Activated T-helper 17 cell treated with anti-CD3 and anti-CD28 coated beads, Interleukin-2, amount 50 U/mL, for 72 hours (primary cell): ENCODE measurements around the gene THBS3. TPM values are rescaled to one million over a fixed set of nuclear protein-coding genes. Genes with fewer than 3 reads are reported as not detected.
"Not testable (repeated sequence)": the region's sequence is repeated elsewhere in the genome, so short reads cannot be mapped to it uniquely, and the experiment has no call there.

Experiments used
- ATAC-seq: fragments of 150-1000 bp; cut with Tn5 transposase; replicated peaks from 2 replicates; pipeline ENCODE4 v1.10.0; 2021; ENCODE audit warnings: mild to moderate bottlenecking, moderate library complexity
- H3K27ac Mint-ChIP-seq: one replicate; pipeline ENCODE4 v1.8.0; 2022; ENCODE audit warnings: mixed read lengths
- H3K27me3 Mint-ChIP-seq: one replicate; pipeline ENCODE4 v1.8.0; 2022; ENCODE audit warnings: mixed read lengths
- H3K36me3 Mint-ChIP-seq: one replicate; pipeline ENCODE4 v1.8.0; 2022; ENCODE audit warnings: low read depth, mild to moderate bottlenecking, mixed read lengths
- H3K4me1 Mint-ChIP-seq: one replicate; pipeline ENCODE4 v1.8.0; 2022; ENCODE audit warnings: mixed read lengths
- H3K4me3 Mint-ChIP-seq: one replicate; pipeline ENCODE4 v1.8.0; 2022; ENCODE audit warnings: mild to moderate bottlenecking, mixed read lengths
- H3K9me3 Mint-ChIP-seq: one replicate; pipeline ENCODE4 v1.8.0; 2022; ENCODE audit warnings: mixed read lengths
- total RNA-seq, 2 donors: library from RNA; stranded (reverse); gene quantifications; one replicate each; pipeline ENCODE4 v1.2.3, GENCODE V29; 2022

Gene THBS3
- total RNA-seq, 2 donors from 2014 or later = 11.8 to 26.8 TPM

DNA sequence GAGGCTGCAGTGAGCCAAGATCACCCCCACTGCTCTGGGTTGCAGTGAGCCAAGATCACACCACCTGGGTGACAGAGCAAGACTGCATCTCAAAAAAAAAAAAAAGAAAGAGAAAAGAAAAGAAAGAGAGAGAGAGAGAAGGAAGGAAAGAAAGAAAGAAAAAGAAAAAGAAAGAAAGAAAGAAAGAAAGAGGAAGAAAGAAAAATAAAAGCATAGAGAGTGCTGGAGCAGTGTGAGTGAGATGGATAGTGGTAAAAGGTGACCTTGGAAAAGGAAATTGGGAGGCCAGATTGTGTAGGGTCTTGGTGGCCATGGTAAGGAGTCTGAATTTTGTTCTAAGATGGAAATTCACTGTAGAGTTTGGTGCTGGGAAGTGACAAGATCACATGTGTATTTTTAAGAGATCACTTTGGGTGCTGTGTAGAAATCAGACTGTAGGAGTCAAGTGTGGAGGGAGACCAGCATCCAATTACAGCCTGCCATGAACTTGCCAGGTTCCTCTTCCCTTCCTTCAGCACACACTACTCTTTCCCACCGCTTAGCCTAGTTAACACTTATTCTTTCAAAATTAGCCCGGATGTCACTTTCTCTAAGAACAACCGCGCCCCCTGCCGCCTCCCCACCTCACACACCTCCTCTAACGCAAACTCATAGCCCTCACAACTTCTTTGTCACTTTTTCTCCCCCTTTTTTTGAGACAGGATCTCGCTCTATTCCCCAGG, 18.7 kb upstream of the THBS3 start:
- Mint-ChIP-seq H3K4me1 (peaks cover 6% of the 10 kb centered on the region), H3K27me3 (no peaks in the 10 kb centered on the region), H3K27ac (peak overlapping the region; percentile 90), H3K9me3 (no peaks in the 10 kb centered on the region), H3K36me3 (peaks cover 33% of the 10 kb centered on the region), H3K4me3 (peak overlapping the region; percentile 99)
- peak; percentile 55 for ATAC-seq

DNA sequence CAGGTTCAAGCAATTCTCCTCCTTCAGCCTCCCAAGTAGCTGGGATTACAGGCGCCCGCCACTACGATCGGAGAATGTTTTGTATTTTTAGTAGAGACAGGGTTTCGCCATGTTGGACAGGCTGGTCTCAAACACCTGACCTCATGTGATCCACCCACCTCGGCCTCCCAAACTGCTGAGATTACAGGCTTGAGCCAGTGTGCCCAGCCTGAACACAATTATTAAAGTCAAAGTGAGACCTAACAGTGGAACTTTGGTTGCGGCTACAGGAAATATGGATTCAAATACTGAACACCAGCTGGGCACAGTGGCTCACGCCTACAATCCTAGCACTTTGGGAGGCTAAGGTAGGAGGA, 17.7 kb upstream of the THBS3 start:
- not testable (repeated sequence) for H3K9me3 Mint-ChIP-seq, H3K4me1 Mint-ChIP-seq, H3K27me3 Mint-ChIP-seq, ATAC-seq
- peaks cover 33% of the 10 kb centered on the region for H3K36me3 Mint-ChIP-seq
- H3K27ac Mint-ChIP-seq = peak overlapping the region; percentile 90
- peak overlapping the region; percentile 99 for H3K4me3 Mint-ChIP-seq

DNA sequence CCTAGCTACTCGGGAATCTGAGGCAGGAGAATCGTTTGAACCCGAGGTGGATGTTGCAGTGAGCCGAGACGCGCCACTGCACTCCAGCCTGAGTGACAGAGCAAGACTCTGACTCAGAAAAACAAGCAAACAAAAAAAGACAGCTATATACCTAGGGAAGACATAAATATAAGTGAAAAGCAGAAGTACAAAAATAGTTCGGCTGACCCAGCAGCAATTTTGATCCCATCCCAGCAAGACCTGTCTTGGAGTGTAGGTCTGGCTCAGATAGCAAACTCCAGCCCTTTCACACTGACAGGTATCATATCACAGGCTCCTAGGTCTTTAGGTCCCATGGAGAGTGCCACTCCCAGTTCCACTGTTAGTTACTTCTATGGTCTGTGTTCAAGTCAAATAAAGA, 15.3 kb upstream of the THBS3 start:
- H3K27me3 Mint-ChIP-seq = no peaks in the 10 kb centered on the region
- no peak overlapping the region for H3K4me3 Mint-ChIP-seq
- H3K27ac Mint-ChIP-seq = no peak overlapping the region
- peaks cover 33% of the 10 kb centered on the region for H3K36me3 Mint-ChIP-seq
- H3K9me3 Mint-ChIP-seq = no peaks in the 10 kb centered on the region
- ATAC-seq = no peak
- peaks cover 20% of the 10 kb centered on the region for H3K4me1 Mint-ChIP-seq

DNA sequence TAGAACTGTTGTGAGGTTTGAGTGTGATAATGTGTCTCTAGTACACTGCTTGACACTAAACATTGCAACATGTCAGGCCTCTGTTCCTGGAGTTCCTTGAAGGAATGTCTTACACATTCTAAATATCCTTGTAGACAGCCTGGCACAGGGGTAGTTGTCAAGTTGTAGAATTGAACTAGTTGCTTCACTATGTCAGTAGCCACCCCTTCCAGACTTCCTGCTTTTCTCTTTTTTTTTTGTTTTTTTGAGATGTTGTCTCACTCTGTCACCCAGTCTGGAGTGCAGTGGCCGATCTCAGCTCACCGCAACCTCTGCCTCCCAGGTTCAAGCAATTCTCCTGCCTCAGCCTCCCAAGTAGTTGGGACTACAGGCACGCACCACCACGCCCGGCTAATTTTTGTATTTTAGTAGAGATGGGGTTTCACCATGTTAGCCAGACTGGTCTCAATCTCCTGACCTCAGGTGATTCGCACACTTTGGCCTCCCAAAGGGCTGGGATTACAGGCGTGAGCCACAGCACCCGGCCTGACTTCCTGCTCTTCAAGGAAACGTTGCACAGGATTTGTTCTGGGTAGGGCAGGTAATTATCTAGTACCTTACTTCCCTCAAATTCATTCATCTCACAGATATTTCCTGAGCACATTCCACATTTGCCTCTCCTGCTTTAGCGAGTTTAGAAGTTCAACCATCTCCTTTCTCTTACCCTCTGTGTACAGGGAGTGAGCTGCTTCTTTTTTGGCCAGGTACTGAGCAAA, 12.7 kb upstream of the THBS3 start:
- Mint-ChIP-seq H3K4me1 (peaks cover 14% of the 10 kb centered on the region), H3K27ac (peak overlapping the region; percentile 68), H3K36me3 (peaks cover 11% of the 10 kb centered on the region)
- not testable (repeated sequence) for H3K27me3 Mint-ChIP-seq, H3K9me3 Mint-ChIP-seq, H3K4me3 Mint-ChIP-seq, ATAC-seq

DNA sequence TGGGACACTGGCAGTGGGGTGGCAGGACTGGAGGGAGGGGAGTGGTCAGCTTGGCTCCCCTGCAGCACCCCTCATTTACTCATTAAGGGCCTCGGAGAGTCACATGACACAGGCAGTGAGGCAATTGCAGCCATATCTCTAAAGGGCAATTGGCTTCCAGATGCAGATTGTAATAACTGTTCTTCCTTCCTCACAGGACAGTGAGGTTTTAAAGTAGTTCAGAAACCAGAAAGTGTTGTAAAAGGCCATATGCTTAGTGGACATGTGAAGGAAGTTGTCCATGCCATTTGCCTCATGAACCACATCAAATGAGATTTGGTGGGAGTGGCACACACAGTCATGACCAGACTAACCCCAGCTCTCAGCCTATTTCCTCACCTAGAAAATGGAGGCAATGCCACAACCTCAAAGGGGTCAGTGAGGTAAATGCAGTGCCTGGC, 11.9 kb upstream of the THBS3 start:
- H3K27ac Mint-ChIP-seq = peak overlapping the region; percentile 68

DNA sequence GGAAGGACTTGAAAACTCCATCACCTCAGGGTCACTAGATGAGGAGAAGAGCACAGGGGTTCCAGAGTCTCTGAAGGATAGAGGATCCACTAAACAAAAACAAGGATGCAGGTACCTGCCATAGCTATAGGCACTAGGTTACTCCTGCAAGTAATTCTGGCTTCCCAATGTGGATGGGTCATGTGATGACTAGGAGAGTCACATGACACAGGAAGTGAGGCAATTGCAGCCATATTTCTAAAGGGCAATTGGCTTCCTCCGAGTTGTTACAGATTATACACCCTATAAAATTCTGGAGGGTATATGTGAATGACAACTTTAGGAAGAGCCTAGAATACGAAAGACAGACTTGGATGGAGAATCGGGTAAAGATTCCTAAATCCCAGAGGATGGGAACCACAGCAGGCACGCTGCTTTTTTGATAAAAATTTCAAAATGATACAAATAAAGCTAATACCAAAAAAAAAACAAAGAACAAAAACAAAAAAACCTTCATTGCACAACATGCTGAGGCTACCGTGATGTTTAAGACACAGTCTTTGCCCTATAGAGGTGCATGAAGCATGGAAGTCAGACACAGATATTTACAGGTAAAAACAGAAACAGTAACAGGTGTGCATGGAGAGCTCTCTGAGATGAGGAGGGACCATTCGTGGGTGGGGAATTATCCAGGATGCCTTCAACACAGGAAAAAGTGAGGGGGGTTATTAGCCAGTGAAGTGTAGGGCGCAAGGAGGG, 11.3 kb upstream of the THBS3 start:
- no peaks in the 10 kb centered on the region for H3K27me3 Mint-ChIP-seq
- peak; percentile 49 for ATAC-seq
- H3K4me1 Mint-ChIP-seq = peaks cover 14% of the 10 kb centered on the region
- H3K4me3 Mint-ChIP-seq = peak overlapping the region; percentile 51
- H3K9me3 Mint-ChIP-seq = no peaks in the 10 kb centered on the region
- peaks cover 1% of the 10 kb centered on the region for H3K36me3 Mint-ChIP-seq
- H3K27ac Mint-ChIP-seq = peak overlapping the region; percentile 68

More for the DNA sequence above, 11.9 kb upstream of the THBS3 start:
- Mint-ChIP-seq H3K9me3 (no peaks in the 10 kb centered on the region), H3K36me3 (peaks cover 7% of the 10 kb centered on the region), H3K4me1 (peaks cover 14% of the 10 kb centered on the region), H3K4me3 (peak overlapping the region; percentile 51), H3K27me3 (no peaks in the 10 kb centered on the region)
- peak; percentile 78 for ATAC-seq

DNA sequence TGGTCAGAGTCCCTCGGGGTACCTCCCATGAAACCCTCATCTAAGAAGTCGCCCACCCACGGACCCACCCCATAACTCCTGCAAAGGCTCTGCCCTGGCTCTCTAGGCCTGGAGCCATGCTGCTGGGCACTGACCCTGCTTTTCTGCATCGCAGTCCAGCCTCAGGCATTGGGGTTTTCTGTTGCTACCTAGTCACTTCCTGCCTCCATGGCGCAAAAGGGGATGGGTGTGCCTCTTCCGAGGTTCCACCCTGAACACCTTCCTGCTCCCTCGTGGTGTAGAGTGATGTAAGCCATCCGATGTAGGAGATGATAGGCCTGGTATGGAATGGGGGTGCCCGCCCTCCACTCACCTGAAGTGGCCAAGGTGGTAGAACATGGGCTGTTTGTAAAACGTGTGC, 7.0 kb upstream of the THBS3 start:
- H3K36me3 Mint-ChIP-seq = peaks cover 19% of the 10 kb centered on the region
- not testable (repeated sequence) for H3K9me3 Mint-ChIP-seq, H3K4me3 Mint-ChIP-seq, H3K27me3 Mint-ChIP-seq
- H3K27ac Mint-ChIP-seq = peak overlapping the region; percentile 68
- ATAC-seq = peak; percentile 25
- peaks cover 10% of the 10 kb centered on the region for H3K4me1 Mint-ChIP-seq

DNA sequence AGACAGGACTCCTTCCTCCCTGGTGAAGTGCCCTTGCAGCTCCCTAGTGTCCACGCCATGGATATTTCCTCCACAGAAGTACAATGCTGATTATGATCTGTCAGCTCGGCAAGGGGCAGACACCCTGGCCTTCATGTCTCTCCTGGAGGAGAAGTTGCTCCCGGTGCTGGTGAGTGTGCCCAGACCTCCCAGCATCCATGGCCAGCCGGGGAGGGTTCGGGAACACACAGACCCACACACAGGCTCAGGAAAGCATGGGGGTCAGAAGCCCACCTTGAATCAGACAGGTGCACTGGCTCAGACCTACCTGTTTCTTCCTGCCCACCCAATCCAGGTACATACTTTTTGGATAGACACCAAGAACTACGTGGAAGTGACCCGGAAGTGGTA, 4.3 kb upstream of the THBS3 start:
- not testable (repeated sequence) for H3K27me3 Mint-ChIP-seq, H3K4me3 Mint-ChIP-seq, ATAC-seq, H3K9me3 Mint-ChIP-seq, H3K27ac Mint-ChIP-seq
- H3K36me3 Mint-ChIP-seq = peaks cover 19% of the 10 kb centered on the region
- peaks cover 12% of the 10 kb centered on the region for H3K4me1 Mint-ChIP-seq

DNA sequence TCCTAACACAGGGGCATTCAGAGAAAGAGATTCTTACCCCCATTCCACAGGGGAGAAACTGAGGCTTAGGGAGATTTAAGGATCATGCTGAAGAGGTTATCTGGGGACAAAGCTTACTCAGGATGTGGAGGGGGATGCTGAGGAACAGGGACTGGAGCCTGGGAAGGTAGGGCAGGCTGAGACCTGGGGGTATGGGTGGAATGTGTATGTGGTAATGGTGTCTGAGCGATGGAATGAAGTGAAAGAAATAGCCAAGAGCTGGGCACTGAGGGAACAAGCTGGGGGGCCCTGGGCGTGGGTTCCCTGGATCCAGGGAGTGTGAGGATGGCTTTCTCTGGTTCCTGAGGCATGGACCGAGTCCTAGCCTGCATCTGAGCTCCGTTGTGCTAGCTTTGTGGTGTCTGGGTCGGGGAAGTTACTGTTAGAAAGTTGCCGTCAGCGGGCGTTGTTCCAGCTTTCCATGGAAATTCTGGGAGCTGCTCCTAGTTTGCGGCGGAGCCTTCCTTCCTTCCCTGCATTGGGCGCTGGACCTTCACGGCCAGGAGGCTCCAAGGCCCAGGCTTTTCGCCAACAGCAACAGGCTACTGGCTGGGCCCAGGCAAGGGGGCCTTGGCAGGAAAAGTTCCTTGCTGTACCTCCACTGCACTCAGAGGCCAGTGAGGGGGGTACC, 3.8 kb upstream of the THBS3 start:
- not testable (repeated sequence) for H3K27ac Mint-ChIP-seq, H3K27me3 Mint-ChIP-seq, ATAC-seq, H3K9me3 Mint-ChIP-seq, H3K4me3 Mint-ChIP-seq
- H3K36me3 Mint-ChIP-seq = peaks cover 19% of the 10 kb centered on the region
- H3K4me1 Mint-ChIP-seq = peaks cover 17% of the 10 kb centered on the region

DNA sequence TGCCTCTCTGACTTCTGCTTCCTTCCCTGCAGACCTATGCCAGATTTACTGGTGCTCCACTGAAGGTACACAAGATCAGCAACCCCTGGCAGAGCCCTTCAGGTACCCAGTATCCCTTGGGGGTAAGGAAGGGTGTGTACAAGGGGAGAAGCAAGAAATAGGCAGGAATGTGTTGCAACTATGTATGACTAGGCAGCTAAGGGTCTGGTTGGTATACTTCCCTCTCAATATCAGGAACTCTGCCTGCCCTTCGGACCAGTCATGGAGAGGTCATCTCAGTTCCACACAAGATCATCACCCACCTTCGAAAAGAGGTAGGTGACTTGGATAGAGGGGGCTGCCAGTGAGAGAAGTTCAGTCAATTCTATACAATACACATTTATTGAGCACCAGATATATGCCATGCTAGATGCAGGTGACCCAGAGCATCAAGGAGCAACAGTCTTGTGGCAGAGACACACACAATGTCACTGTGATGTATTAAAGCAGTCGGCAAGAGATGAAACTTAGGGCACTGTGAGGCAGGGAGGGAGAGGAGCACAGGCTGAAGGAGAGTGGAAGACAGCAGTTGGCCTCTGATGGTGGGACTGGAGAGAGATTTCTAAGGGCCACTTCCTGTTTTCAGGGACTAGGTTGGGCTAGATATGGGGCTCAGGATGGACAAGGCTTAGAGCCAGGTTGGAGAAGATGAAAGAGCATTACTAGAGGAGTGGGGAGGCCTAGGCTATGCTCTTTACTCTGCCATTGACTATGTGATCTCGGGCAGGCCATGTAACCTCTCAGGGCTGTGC, 2.8 kb upstream of the THBS3 start:
- Mint-ChIP-seq H3K36me3 (peaks cover 19% of the 10 kb centered on the region), H3K9me3 (no peaks in the 10 kb centered on the region), H3K27me3 (no peaks in the 10 kb centered on the region), H3K4me1 (peaks cover 17% of the 10 kb centered on the region), H3K27ac (peak overlapping the region; percentile 54), H3K4me3 (peak overlapping the region; percentile 89)
- no peak for ATAC-seq

DNA sequence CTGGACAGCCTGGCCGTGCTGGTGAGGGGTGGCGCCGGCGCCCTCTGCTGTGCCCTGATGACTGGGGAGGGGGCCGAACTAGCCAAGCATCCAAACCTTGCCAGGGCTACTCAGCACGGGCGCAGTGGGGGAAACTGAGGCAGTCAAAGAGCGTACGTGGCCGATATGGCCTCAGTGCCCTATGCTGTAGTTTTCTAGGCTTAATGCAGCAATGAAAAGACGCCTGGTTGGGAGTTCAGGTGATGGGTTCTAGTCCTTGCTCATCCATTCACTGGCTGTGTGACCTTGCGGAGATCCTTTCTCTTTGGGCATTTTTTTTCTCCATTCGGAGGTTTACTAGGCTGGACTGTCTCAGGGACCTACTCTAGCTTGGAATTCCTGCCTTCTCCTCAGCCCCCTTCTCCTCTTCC, 1.6 kb upstream of the THBS3 start:
- no peak for ATAC-seq
- Mint-ChIP-seq H3K27me3 (no peaks in the 10 kb centered on the region), H3K27ac (peak overlapping the region; percentile 99), H3K4me1 (peaks cover 17% of the 10 kb centered on the region), H3K36me3 (peaks cover 19% of the 10 kb centered on the region), H3K4me3 (peak overlapping the region; percentile 89), H3K9me3 (no peaks in the 10 kb centered on the region)

DNA sequence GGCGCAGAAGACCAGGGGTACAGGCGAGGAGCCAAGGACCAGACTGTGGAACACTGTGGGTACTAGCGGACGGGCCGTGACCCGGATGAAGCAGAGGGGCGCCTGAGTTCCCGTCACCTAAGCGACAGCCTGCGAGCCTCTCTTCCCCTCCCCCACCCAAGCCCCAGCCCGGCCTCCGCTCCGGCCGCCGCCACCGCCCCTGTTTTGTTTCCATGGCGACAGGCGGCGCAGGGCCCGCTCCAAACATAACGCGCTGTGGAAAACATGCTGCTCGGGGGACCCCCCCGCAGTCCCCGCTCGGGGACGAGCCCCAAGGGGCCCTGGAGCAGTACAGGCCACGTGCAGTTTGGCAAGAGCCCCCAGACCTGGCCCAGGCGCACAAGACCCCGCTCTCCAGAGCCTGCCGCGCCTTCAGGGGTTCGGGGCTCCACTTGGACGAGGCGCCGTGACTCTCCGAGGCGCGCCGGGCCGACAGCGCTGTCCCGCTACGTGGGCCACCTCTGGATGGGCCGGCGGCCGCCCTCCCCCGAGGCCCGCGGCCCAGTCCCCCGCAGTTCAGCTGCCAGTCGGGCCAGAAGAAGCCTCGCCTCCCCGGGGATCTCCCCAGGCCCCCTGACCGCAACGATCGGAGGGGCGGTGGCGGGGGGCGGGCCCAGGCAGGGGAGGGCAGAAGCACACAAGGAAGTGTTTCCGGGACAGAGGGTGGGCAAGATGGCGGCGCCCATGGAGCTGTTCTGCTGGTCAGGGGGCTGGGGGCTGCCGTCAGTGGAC, 1.0 kb upstream of the THBS3 start, which contains the start of gene MTX1:
TSS of gene MTX1 (plus strand) at position 155 of the 771 bp plus-strand sequence. CDS start at position 265, 110 bp downstream.
- Mint-ChIP-seq H3K27ac (peak within 1 kb of the TSS; percentile 99), H3K4me3 (peak within 1 kb of the TSS; percentile 89), H3K36me3 (peaks cover 19% of the 10 kb centered on the region), H3K4me1 (peaks cover 17% of the 10 kb centered on the region), H3K27me3 (no peaks in the 10 kb centered on the region), H3K9me3 (no peaks in the 10 kb centered on the region)
- ATAC-seq = peak; percentile 90
